Keratinocyte (primary cell): Measurements from ENCODE around the gene MCF2L2. TPM values are rescaled to one million over a fixed set of nuclear protein-coding genes. Genes with fewer than 3 reads are reported as not detected.

Experiments
- DNase-seq: peaks from one replicate; pipeline ENCODE4 v3.0.0-alpha.2; 2011; ENCODE audit warnings: low read depth, missing footprints, low spot score
- FAIRE-seq: peaks from 2 replicates; lab custom pipeline; 2011; peaks lifted over from hg19 to GRCh38; lab: Jason Lieb, UNC
- H2AFZ ChIP-seq: 2 replicates; pipeline ENCODE4 v1.6.0; 2012; ENCODE audit warnings: low read length, control low read depth, inconsistent platforms; ENCODE audit not compliant: control insufficient read depth
- H3K27ac ChIP-seq: 2 replicates; pipeline ENCODE4 v1.5.1; 2011; ENCODE audit warnings: low read length; ENCODE audit not compliant: control insufficient read depth, insufficient read depth
- H3K27me3 ChIP-seq: 3 replicates; pipeline ENCODE4 v1.6.0; 2011; ENCODE audit warnings: low read length; ENCODE audit not compliant: control insufficient read depth, insufficient read depth; ENCODE audit errors: extremely low read depth
- H3K36me3 ChIP-seq, 2 experiments: 2 replicates in 1 of 2; 3 replicates in 1 of 2; pipeline ENCODE4 v1.5.1; 2011; ENCODE audit warnings: low read length in 2 of 2, mild to moderate bottlenecking in 1 of 2; ENCODE audit not compliant: control insufficient read depth in 2 of 2, insufficient read depth in 2 of 2; ENCODE audit errors: extremely low read depth in 1 of 2
- H3K4me1 ChIP-seq: 3 replicates; pipeline ENCODE4 v1.5.1; 2011; ENCODE audit warnings: low read length; ENCODE audit not compliant: control insufficient read depth, insufficient read depth; ENCODE audit errors: extremely low read depth
- H3K4me2 ChIP-seq: 3 replicates; pipeline ENCODE4 v1.6.0; 2011; ENCODE audit warnings: low read depth, low read length; ENCODE audit not compliant: control insufficient read depth, insufficient read depth; ENCODE audit errors: extremely low read depth
- H3K4me3 ChIP-seq, 3 experiments: fragments of 200-600 bp in 1 of 3; sonication (generic) in 1 of 3; 2 replicates in 2 of 3; 3 replicates in 1 of 3; pipeline ENCODE4 v1.5.1; 2011 to 2016; ENCODE audit warnings: low read length in 3 of 3, mild to moderate bottlenecking in 3 of 3, control low read depth in 2 of 3, inconsistent platforms in 1 of 3, low read depth in 1 of 3, mixed read lengths in 1 of 3, mixed run types in 1 of 3, moderate library complexity in 1 of 3; ENCODE audit not compliant: control insufficient read depth in 2 of 3, insufficient read depth in 2 of 3; ENCODE audit errors: extremely low read depth in 1 of 3
- H3K79me2 ChIP-seq: 2 replicates; pipeline ENCODE4 v1.6.0; 2012; ENCODE audit warnings: low read length; ENCODE audit not compliant: control insufficient read depth, insufficient read depth
- H3K9ac ChIP-seq: 3 replicates; pipeline ENCODE4 v1.6.0; 2011; ENCODE audit warnings: low read length; ENCODE audit not compliant: control insufficient read depth, insufficient read depth; ENCODE audit errors: extremely low read depth
- H3K9me1 ChIP-seq: 3 replicates; pipeline ENCODE4 v1.6.0; 2011; ENCODE audit warnings: low read length; ENCODE audit not compliant: control insufficient read depth, insufficient read depth; ENCODE audit errors: extremely low read depth
- H3K9me3 ChIP-seq: 2 replicates; pipeline ENCODE4 v1.5.1; 2012; ENCODE audit warnings: low read depth, low read length; ENCODE audit not compliant: control insufficient read depth
- H4K20me1 ChIP-seq: 3 replicates; pipeline ENCODE4 v1.6.0; 2011; ENCODE audit warnings: low read length; ENCODE audit not compliant: control insufficient read depth, insufficient read depth; ENCODE audit errors: extremely low read depth
- EZH2 ChIP-seq: IDR thresholded peaks from one replicate; pipeline ENCODE4 v1.6.1; 2012; ENCODE audit warnings: inconsistent platforms, mild to moderate bottlenecking, low read length, moderate library complexity
- dilution Hi-C: fragments of 300-500 bp; cut with MboI; formaldehyde crosslinking; loops from one replicate; pipeline ENCODE4 v1.7.0; 2020; ENCODE audit warnings: low sequenced_read_pairs; ENCODE audit not compliant: extremely low pct_ligation_motif_present
- polyA plus RNA-seq, 5 experiments: library from polyadenylated mRNA; depleted of rRNA in 3 of 5; stranded (reverse) in 3 of 5; stranded (forward) in 1 of 5; unstranded in 1 of 5; fragments of >200 nt; gene quantifications; 1 replicate in 1 of 5; 2 replicates in 3 of 5; 3 replicates in 1 of 5; pipeline versions ENCODE4 v1.2.1 to v1.2.3, GENCODE V29; 2011 to 2012; ENCODE audit warnings: missing spikeins in 2 of 5, low read depth in 1 of 5, low replicate concordance in 1 of 5
- TF ChIP-seq, protein P1 (sequence below), 3 experiments: IDR thresholded peaks in 1 of 3; conservative IDR thresholded peaks in 1 of 3; optimal IDR thresholded peaks in 1 of 3; 2 replicates in 2 of 3; 3 replicates in 1 of 3; pipeline versions ENCODE3 to v1.5.1; 2011; ENCODE audit warnings: low read length in 3 of 3, mild to moderate bottlenecking in 3 of 3, moderate library complexity in 2 of 3, control low read depth in 1 of 3, inconsistent platforms in 1 of 3; ENCODE audit not compliant: insufficient read depth in 2 of 3; ENCODE audit errors: extremely low read depth in 1 of 3

The MCF2L2 gene
- polyA plus RNA-seq, 1 donor (not counting 4 experiments of a cell fraction or from before 2014, with no cell fraction given) = 0.26 TPM

DNA sequence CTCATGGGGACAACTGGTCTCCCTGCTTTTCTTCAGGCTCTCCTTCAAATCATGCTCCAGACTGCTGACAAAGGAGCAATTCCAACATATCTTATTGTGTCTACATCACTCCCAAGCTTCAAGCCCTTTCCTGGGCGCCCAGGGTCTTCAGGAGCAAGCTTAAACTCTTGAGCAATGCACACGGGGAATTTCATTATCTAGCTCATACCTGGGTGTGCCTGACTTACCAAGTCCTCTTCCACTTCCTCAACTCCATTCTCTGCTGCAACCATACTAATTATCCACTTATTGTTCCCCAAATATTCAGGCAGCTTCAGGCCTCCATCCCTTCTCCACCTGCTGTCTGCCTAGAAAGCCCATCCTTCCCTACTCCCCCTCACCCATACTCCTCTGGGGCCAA, 124.7 kb downstream of the MCF2L2 start:
- H3K4me2 ChIP-seq = no peak overlapping the region
- H3K4me3 ChIP-seq = no peak overlapping the region
- H3K27me3 ChIP-seq = no peaks in the 10 kb centered on the region
- no peak for FAIRE-seq
- H3K79me2 ChIP-seq = no peaks in the 10 kb centered on the region
- H4K20me1 ChIP-seq = no peaks in the 10 kb centered on the region
- H3K4me1 ChIP-seq = peaks cover 24% of the 10 kb centered on the region
- H3K27ac ChIP-seq = no peak overlapping the region
- no peak for DNase-seq
- no peaks in the 10 kb centered on the region for H3K9me1 ChIP-seq
- no peak overlapping the region for H2AFZ ChIP-seq
- H3K9ac ChIP-seq = no peak overlapping the region
- dilution Hi-C loops = no loop called here
- no peaks in the 10 kb centered on the region for H3K36me3 ChIP-seq
- TF ChIP-seq EZH2 = no peak
- TF ChIP-seq, protein P1, sequence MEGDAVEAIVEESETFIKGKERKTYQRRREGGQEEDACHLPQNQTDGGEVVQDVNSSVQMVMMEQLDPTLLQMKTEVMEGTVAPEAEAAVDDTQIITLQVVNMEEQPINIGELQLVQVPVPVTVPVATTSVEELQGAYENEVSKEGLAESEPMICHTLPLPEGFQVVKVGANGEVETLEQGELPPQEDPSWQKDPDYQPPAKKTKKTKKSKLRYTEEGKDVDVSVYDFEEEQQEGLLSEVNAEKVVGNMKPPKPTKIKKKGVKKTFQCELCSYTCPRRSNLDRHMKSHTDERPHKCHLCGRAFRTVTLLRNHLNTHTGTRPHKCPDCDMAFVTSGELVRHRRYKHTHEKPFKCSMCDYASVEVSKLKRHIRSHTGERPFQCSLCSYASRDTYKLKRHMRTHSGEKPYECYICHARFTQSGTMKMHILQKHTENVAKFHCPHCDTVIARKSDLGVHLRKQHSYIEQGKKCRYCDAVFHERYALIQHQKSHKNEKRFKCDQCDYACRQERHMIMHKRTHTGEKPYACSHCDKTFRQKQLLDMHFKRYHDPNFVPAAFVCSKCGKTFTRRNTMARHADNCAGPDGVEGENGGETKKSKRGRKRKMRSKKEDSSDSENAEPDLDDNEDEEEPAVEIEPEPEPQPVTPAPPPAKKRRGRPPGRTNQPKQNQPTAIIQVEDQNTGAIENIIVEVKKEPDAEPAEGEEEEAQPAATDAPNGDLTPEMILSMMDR (optimal IDR thresholded peaks at IDR 0.05 in 1 of 3, IDR thresholded peaks at IDR 0.05 in 1 of 3, conservative IDR thresholded peaks at IDR 0.05 in 1 of 3; ENCODE audit: extremely low read depth in 1 of 3, insufficient read depth in 2 of 3, low read length in 3 of 3) = no peak
- no peaks in the 10 kb centered on the region for H3K9me3 ChIP-seq

- Histone ChIP-seq H3K4me1 (peaks cover 28% of the 10 kb centered on the region), H3K4me2 (peak overlapping the region; percentile 63), H3K36me3 (no peaks in the 10 kb centered on the region), H3K4me3 (no peak overlapping the region), H3K27me3 (no peaks in the 10 kb centered on the region), H3K9me1 (no peaks in the 10 kb centered on the region), H3K9me3 (no peaks in the 10 kb centered on the region), H3K27ac (no peak overlapping the region), H4K20me1 (no peaks in the 10 kb centered on the region), H3K79me2 (no peaks in the 10 kb centered on the region), H3K9ac (no peak overlapping the region), H2AFZ (peak overlapping the region; percentile 73)
- FAIRE-seq = peak; percentile 91
- dilution Hi-C loops = no loop called here
- DNase-seq = no peak
- TF ChIP-seq, protein P1 (optimal IDR thresholded peaks at IDR 0.05 in 1 of 3, IDR thresholded peaks at IDR 0.05 in 1 of 3, conservative IDR thresholded peaks at IDR 0.05 in 1 of 3; ENCODE audit: extremely low read depth in 1 of 3, insufficient read depth in 2 of 3, low read length in 3 of 3) = no peak
- TF ChIP-seq EZH2 = no peak
These were observed 126.4 kb downstream of the MCF2L2 start for GRCh38 chr3:183301937-183302580.
